ENCODE measurements around the gene NEAT1.
A peak's percentile ranks its signal among the peaks of the same experiment; 100 is the strongest.
"Not testable (repeated sequence)": the region's sequence is repeated elsewhere in the genome, so short reads cannot be mapped to it uniquely, and the experiment has no call there.

Gene NEAT1

GRCh38 chr11:65403607-65404121 lies 18.9 kb upstream of the NEAT1 start:
- no peak for DNase-seq (ENCODE audit: insufficient read length, low spot score)
- TF ChIP-seq SPI1 (IDR thresholded peaks at IDR 0.05; ENCODE audit: low read depth, low read length): peak; percentile 75
- TF ChIP-seq POLR2A (IDR thresholded peaks at IDR 0.05; ENCODE audit: low read depth, low read length): no peak
- no peak for TF ChIP-seq TAF1 (IDR thresholded peaks at IDR 0.05; ENCODE audit: low read depth, low read length)
- no peak for TF ChIP-seq POU2F2 (IDR thresholded peaks at IDR 0.05; ENCODE audit: low read depth, low read length)
- no peak for TF ChIP-seq POLR2AphosphoS5 (IDR thresholded peaks at IDR 0.05; ENCODE audit: low read depth, low read length)
- peak; percentile 9 for TF ChIP-seq PAX5 (IDR thresholded peaks at IDR 0.05; ENCODE audit: insufficient read depth, low read length, severe bottlenecking)
- FAIRE-seq: peak; percentile 92

DNA sequence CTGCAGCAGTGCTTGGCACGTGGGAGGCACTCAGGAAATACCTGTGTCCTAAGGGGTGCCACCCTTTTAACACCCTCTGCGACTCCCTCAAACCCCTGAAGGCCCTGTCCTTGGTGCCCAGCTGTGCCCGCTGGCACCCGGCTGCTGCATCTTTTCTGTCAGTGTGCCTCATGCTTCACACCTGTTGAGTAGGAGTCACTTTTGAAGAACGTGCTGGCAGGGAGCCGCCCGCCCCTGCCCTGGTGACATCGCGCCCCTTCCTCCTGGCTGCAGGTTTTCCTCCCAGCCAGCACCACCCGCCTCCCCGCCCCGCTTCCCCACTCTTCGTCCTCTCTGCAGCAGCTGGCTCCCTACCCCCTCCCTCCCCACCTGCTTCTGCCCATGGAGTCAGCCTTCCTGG lies 18.4 kb upstream of the NEAT1 start:
- TF ChIP-seq TAF1 (IDR thresholded peaks at IDR 0.05; ENCODE audit: low read depth, low read length) (no peak), POLR2AphosphoS5 (IDR thresholded peaks at IDR 0.05; ENCODE audit: low read depth, low read length) (no peak), POLR2A (IDR thresholded peaks at IDR 0.05; ENCODE audit: low read depth, low read length) (no peak), POU2F2 (IDR thresholded peaks at IDR 0.05; ENCODE audit: low read depth, low read length) (no peak), SPI1 (IDR thresholded peaks at IDR 0.05; ENCODE audit: low read depth, low read length) (no peak), PAX5 (IDR thresholded peaks at IDR 0.05; ENCODE audit: insufficient read depth, low read length, severe bottlenecking) (no peak)
- DNase-seq (ENCODE audit: insufficient read length, low spot score) (no peak), FAIRE-seq (peak; percentile 23)

DNA sequence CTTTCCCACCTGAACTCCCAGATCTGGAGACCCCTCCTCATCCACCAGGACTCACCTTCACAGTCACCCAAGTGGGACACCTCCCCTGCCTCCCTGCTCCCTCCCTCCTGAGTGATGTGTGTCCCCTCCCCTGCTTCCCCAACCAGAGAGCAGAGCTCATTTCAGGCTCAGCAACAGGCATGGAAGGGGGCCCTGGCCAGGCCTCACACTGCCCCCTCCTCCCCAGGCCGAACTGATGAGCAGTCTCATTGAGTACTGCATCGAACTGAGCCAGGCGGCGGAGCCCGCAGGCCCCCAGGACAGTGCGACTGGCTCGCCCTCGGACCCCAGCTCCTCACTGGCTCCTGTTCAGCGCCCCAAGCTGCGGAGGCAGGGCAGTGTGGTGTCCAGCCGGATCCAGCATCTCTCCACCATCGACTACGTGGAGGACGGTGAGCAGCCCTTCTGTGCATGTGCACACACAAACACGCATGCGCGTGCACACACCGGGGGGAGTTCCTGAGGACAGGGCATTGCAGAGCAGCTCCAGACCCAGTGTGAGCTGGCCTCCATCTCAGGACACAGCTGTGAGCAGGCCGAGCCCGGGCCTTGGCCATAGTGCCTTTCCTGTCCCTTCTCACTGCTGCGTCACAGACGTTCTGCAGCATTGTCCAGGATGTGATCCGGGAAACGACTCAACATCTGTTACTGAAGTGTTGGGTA lies 17.8 kb upstream of the NEAT1 start:
- DNase-seq (ENCODE audit: insufficient read length, low spot score): no peak
- FAIRE-seq: no peak
- TF ChIP-seq TAF1 (IDR thresholded peaks at IDR 0.05; ENCODE audit: low read depth, low read length) (no peak), POLR2A (IDR thresholded peaks at IDR 0.05; ENCODE audit: low read depth, low read length) (no peak), POLR2AphosphoS5 (IDR thresholded peaks at IDR 0.05; ENCODE audit: low read depth, low read length) (no peak), PAX5 (IDR thresholded peaks at IDR 0.05; ENCODE audit: insufficient read depth, low read length, severe bottlenecking) (no peak), POU2F2 (IDR thresholded peaks at IDR 0.05; ENCODE audit: low read depth, low read length) (no peak), SPI1 (IDR thresholded peaks at IDR 0.05; ENCODE audit: low read depth, low read length) (no peak)

- no peak for FAIRE-seq
- DNase-seq (ENCODE audit: insufficient read length, low spot score): no peak
- TF ChIP-seq POU2F2 (IDR thresholded peaks at IDR 0.05; ENCODE audit: low read depth, low read length) (no peak), TAF1 (IDR thresholded peaks at IDR 0.05; ENCODE audit: low read depth, low read length) (no peak), PAX5 (IDR thresholded peaks at IDR 0.05; ENCODE audit: insufficient read depth, low read length, severe bottlenecking) (no peak), POLR2AphosphoS5 (IDR thresholded peaks at IDR 0.05; ENCODE audit: low read depth, low read length) (no peak), SPI1 (IDR thresholded peaks at IDR 0.05; ENCODE audit: low read depth, low read length) (no peak), POLR2A (IDR thresholded peaks at IDR 0.05; ENCODE audit: low read depth, low read length) (no peak)
These were observed 11.5 kb upstream of the NEAT1 start for GRCh38 chr11:65410936-65411680.

DNA sequence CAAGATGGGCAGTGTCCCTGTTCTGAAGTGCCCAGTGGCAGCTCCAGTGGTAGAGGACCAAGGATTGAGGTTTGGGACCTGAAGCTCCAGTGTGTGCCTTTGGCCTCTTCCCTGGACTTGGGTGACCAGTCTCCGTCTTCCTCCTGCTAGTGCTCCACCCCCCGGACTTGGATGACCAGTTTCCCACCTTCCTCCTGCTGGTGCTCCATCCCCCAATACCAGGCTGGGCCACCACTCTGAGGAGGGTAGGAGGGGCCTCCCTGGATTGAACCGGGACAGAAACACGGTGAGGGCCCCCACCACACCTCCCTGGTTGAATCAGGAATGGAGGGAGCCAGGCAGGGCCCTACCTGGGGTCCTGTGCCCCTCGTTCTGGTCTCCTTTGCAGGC lies 10.9 kb upstream of the NEAT1 start:
- DNase-seq (ENCODE audit: insufficient read length, low spot score) (no peak), FAIRE-seq (no peak)
- TF ChIP-seq SPI1 (IDR thresholded peaks at IDR 0.05; ENCODE audit: low read depth, low read length) (no peak), POU2F2 (IDR thresholded peaks at IDR 0.05; ENCODE audit: low read depth, low read length) (no peak), TAF1 (IDR thresholded peaks at IDR 0.05; ENCODE audit: low read depth, low read length) (no peak), POLR2A (IDR thresholded peaks at IDR 0.05; ENCODE audit: low read depth, low read length) (no peak), POLR2AphosphoS5 (IDR thresholded peaks at IDR 0.05; ENCODE audit: low read depth, low read length) (no peak), PAX5 (IDR thresholded peaks at IDR 0.05; ENCODE audit: insufficient read depth, low read length, severe bottlenecking) (no peak)

- no peak for DNase-seq (ENCODE audit: insufficient read length, low spot score)
- no peak for TF ChIP-seq SPI1 (IDR thresholded peaks at IDR 0.05; ENCODE audit: low read depth, low read length)
- TF ChIP-seq TAF1 (IDR thresholded peaks at IDR 0.05; ENCODE audit: low read depth, low read length): no peak
- TF ChIP-seq PAX5 (IDR thresholded peaks at IDR 0.05; ENCODE audit: insufficient read depth, low read length, severe bottlenecking): no peak
- TF ChIP-seq POU2F2 (IDR thresholded peaks at IDR 0.05; ENCODE audit: low read depth, low read length): no peak
- TF ChIP-seq POLR2A (IDR thresholded peaks at IDR 0.05; ENCODE audit: low read depth, low read length): no peak
- TF ChIP-seq POLR2AphosphoS5 (IDR thresholded peaks at IDR 0.05; ENCODE audit: low read depth, low read length): no peak
- FAIRE-seq: no peak
These were observed 10.1 kb upstream of the NEAT1 start for GRCh38 chr11:65412271-65413076.

DNA sequence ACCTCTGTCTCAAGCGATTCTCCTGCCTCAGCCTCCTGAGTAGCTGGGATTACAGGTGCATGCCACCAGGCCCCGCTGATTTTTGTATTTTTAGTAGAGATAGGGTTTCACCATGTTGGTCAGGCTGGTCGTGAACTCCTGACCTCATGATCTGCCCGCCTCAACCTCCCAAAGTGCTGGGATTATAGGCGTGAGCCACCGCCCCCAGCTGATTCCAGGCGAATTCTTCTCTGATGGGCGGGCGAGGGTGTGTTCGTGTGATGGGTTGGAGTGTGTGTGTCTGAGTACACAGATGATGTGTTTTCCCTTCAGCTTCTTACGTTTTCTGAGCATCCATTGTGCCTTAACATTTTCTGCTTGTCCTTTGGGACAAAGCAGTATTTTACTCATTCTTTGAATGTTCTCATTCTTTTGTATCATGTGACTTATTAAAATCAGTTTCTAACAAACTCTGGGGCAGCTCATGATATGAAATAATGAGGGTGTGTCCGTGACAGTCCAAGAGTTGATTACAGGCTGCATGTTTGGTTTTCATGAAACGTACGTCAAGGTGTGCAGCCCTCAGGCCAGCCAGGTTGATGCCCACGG lies 9.4 kb upstream of the NEAT1 start:
- not testable (repeated sequence) for FAIRE-seq; DNase-seq (ENCODE audit: insufficient read length, low spot score)

GRCh38 chr11:65414776-65415498 lies 7.7 kb upstream of the NEAT1 start:
- DNase-seq (ENCODE audit: insufficient read length, low spot score) (no peak), FAIRE-seq (no peak)
- TF ChIP-seq POLR2AphosphoS5 (IDR thresholded peaks at IDR 0.05; ENCODE audit: low read depth, low read length) (no peak), TAF1 (IDR thresholded peaks at IDR 0.05; ENCODE audit: low read depth, low read length) (no peak), POU2F2 (IDR thresholded peaks at IDR 0.05; ENCODE audit: low read depth, low read length) (no peak), SPI1 (IDR thresholded peaks at IDR 0.05; ENCODE audit: low read depth, low read length) (no peak), POLR2A (IDR thresholded peaks at IDR 0.05; ENCODE audit: low read depth, low read length) (no peak), PAX5 (IDR thresholded peaks at IDR 0.05; ENCODE audit: insufficient read depth, low read length, severe bottlenecking) (no peak)

All from GM12891 (cell line).